Measurements from ENCODE around the gene KLHL36.

KLHL36 gene

GRCh38 chr16:84652566-84652965 lies 4.3 kb downstream of the KLHL36 start:
- Mint-ChIP-seq H3K27ac (no peak overlapping the region), H3K4me1 (peaks cover 13% of the 10 kb centered on the region), H3K9me3 (no peaks in the 10 kb centered on the region), H3K4me3 (no peak overlapping the region), H3K36me3 (ENCODE audit: low read depth) (peaks cover 34% of the 10 kb centered on the region), H3K27me3 (ENCODE audit: low read depth) (peaks cover 3% of the 10 kb centered on the region)
- TF ChIP-seq, protein P1, sequence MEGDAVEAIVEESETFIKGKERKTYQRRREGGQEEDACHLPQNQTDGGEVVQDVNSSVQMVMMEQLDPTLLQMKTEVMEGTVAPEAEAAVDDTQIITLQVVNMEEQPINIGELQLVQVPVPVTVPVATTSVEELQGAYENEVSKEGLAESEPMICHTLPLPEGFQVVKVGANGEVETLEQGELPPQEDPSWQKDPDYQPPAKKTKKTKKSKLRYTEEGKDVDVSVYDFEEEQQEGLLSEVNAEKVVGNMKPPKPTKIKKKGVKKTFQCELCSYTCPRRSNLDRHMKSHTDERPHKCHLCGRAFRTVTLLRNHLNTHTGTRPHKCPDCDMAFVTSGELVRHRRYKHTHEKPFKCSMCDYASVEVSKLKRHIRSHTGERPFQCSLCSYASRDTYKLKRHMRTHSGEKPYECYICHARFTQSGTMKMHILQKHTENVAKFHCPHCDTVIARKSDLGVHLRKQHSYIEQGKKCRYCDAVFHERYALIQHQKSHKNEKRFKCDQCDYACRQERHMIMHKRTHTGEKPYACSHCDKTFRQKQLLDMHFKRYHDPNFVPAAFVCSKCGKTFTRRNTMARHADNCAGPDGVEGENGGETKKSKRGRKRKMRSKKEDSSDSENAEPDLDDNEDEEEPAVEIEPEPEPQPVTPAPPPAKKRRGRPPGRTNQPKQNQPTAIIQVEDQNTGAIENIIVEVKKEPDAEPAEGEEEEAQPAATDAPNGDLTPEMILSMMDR (IDR thresholded peaks at IDR 0.05; ENCODE audit: unreplicated experiment in 3 of 3), result no peak

DNA sequence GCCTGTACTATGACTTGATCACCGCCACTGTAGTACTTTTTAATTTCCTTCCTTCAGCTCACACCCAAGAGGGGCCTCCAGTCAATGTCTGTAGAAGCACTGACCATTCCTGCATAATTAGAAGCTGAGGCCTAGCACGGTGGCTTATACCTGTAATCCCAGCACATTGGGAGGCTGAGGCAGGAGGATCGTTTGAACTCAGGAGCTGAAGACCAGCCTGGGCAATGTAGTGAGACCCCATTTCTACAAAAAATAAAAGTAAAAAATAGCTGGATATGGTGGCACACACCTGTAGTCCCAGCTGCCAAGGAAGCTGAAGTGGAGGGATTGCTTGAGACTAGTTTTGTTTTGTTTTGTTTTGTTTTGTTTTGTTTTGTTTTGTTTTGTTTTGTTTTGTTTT lies 5.9 kb downstream of the KLHL36 start:
- Mint-ChIP-seq H3K4me3 (no peak overlapping the region), H3K36me3 (ENCODE audit: low read depth) (peaks cover 50% of the 10 kb centered on the region), H3K27ac (no peak overlapping the region), H3K9me3 (no peaks in the 10 kb centered on the region), H3K4me1 (peaks cover 9% of the 10 kb centered on the region), H3K27me3 (ENCODE audit: low read depth) (peaks cover 3% of the 10 kb centered on the region)
- TF ChIP-seq, protein P1 (IDR thresholded peaks at IDR 0.05; ENCODE audit: unreplicated experiment in 3 of 3), result no peak

DNA sequence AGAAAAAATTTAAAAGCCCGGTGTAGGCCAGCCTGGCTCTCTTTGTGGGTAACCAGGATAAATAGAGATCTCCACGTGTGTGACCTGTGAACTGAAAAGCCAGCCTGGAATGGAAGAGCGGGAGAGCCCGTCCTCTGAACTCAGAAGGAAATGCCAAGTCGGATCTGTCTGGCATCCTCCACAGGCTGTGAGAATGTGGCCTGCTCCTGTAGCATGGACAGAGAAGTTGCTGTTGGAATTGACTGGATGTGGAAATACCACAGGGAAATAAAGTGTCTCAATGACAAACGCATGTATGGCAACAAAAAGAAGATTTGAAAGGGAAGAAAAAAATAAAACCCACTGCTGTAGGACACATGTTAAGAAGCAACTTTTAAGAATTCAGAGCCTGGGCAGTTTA lies 6.7 kb downstream of the KLHL36 start:
- peaks cover 3% of the 10 kb centered on the region for H3K27me3 Mint-ChIP-seq (ENCODE audit: low read depth)
- no peak overlapping the region for H3K4me3 Mint-ChIP-seq
- no peak overlapping the region for H3K27ac Mint-ChIP-seq
- TF ChIP-seq, protein P1 (IDR thresholded peaks at IDR 0.05; ENCODE audit: unreplicated experiment in 3 of 3), result no peak
- no peaks in the 10 kb centered on the region for H3K9me3 Mint-ChIP-seq
- peaks cover 57% of the 10 kb centered on the region for H3K36me3 Mint-ChIP-seq (ENCODE audit: low read depth)
- H3K4me1 Mint-ChIP-seq, result peaks cover 8% of the 10 kb centered on the region

GRCh38 chr16:84656649-84657048 lies 8.3 kb downstream of the KLHL36 start:
- H3K9me3 Mint-ChIP-seq, result no peaks in the 10 kb centered on the region

GRCh38 chr16:84657229-84657837 lies 9.0 kb downstream of the KLHL36 start:
- H3K27ac Mint-ChIP-seq, result no peak overlapping the region
- H3K36me3 Mint-ChIP-seq (ENCODE audit: low read depth), result peaks cover 64% of the 10 kb centered on the region
- H3K9me3 Mint-ChIP-seq, result no peaks in the 10 kb centered on the region
- H3K27me3 Mint-ChIP-seq (ENCODE audit: low read depth), result peaks cover 3% of the 10 kb centered on the region
- no peak overlapping the region for H3K4me3 Mint-ChIP-seq
- no peaks in the 10 kb centered on the region for H3K4me1 Mint-ChIP-seq
- TF ChIP-seq, protein P1 (IDR thresholded peaks at IDR 0.05; ENCODE audit: unreplicated experiment in 3 of 3), result no peak

More at GRCh38 chr16:84656649-84657048, 8.3 kb downstream of the KLHL36 start:
- TF ChIP-seq, protein P1 (IDR thresholded peaks at IDR 0.05; ENCODE audit: unreplicated experiment in 3 of 3), result no peak
- Mint-ChIP-seq H3K4me1 (no peaks in the 10 kb centered on the region), H3K4me3 (no peak overlapping the region), H3K27me3 (ENCODE audit: low read depth) (peaks cover 3% of the 10 kb centered on the region), H3K27ac (no peak overlapping the region), H3K36me3 (ENCODE audit: low read depth) (peaks cover 59% of the 10 kb centered on the region)

GRCh38 chr16:84658690-84659089 lies 10.4 kb downstream of the KLHL36 start:
- H3K27ac Mint-ChIP-seq, result no peak overlapping the region
- no peaks in the 10 kb centered on the region for H3K4me1 Mint-ChIP-seq
- H3K4me3 Mint-ChIP-seq, result no peak overlapping the region
- peaks cover 72% of the 10 kb centered on the region for H3K36me3 Mint-ChIP-seq (ENCODE audit: low read depth)
- H3K27me3 Mint-ChIP-seq (ENCODE audit: low read depth), result peaks cover 3% of the 10 kb centered on the region
- TF ChIP-seq, protein P1 (IDR thresholded peaks at IDR 0.05; ENCODE audit: unreplicated experiment in 3 of 3), result no peak
- H3K9me3 Mint-ChIP-seq, result no peaks in the 10 kb centered on the region

Data from nephron (organoid).